Neural progenitor cell (in vitro differentiated cells): Measurements from ENCODE around the gene ZNF423. TPM values are rescaled to one million over a fixed set of nuclear protein-coding genes. Genes with fewer than 3 reads are reported as not detected.

ENCODE experiments used
- DNase-seq: peaks from one replicate; pipeline ENCODE4 v3.0.0-alpha.2; 2016; ENCODE audit warnings: low spot score
- H2AFZ ChIP-seq: fragments of 200-600 bp; sonication (generic); replicated peaks from 2 replicates; pipeline ENCODE4 v1.6.1; 2016; ENCODE audit warnings: antibody characterized with exemption
- H3F3A ChIP-seq: fragments of 200-600 bp; sonication (generic); 2 replicates; pipeline ENCODE4 v1.6.1; 2016; ENCODE audit warnings: antibody characterized with exemption, low read depth
- H3K27ac ChIP-seq: fragments of 200-600 bp; sonication (generic); 2 replicates; pipeline ENCODE4 v1.5.1; 2016; ENCODE audit warnings: mild to moderate bottlenecking
- H3K27me3 ChIP-seq: fragments of 200-600 bp; sonication (generic); 2 replicates; pipeline ENCODE4 v1.6.1; 2016; ENCODE audit warnings: mild to moderate bottlenecking, moderate library complexity
- H3K36me3 ChIP-seq: fragments of 200-600 bp; sonication (generic); 2 replicates; pipeline ENCODE4 v1.5.1; 2016
- H3K4me1 ChIP-seq: fragments of 200-600 bp; sonication (generic); 2 replicates; pipeline ENCODE4 v1.6.1; 2016; ENCODE audit warnings: mixed run types
- H3K4me2 ChIP-seq: fragments of 200-600 bp; sonication (generic); 2 replicates; pipeline ENCODE4 v1.6.1; 2016
- H3K4me3 ChIP-seq: fragments of 200-600 bp; sonication (generic); 2 replicates; pipeline ENCODE4 v1.5.1; 2016
- H3K79me2 ChIP-seq: fragments of 200-600 bp; sonication (generic); 2 replicates; pipeline ENCODE4 v1.6.1; 2016; ENCODE audit warnings: low read depth
- H3K9ac ChIP-seq: fragments of 200-600 bp; sonication (generic); 2 replicates; pipeline ENCODE4 v1.6.1; 2016
- H3K9me3 ChIP-seq: fragments of 200-600 bp; sonication (generic); 2 replicates; pipeline ENCODE4 v1.5.1; 2016; ENCODE audit warnings: low read depth
- H4K20me1 ChIP-seq: fragments of 200-600 bp; sonication (generic); 2 replicates; pipeline ENCODE4 v1.6.1; 2016; ENCODE audit warnings: low read depth
- H3K27ac Mint-ChIP-seq: 3 replicates; pipeline ENCODE4 v1.8.0; 2021; ENCODE audit warnings: mixed read lengths
- H3K27me3 Mint-ChIP-seq: 2 replicates; pipeline ENCODE4 v1.8.0; 2022; ENCODE audit warnings: low read depth, mild to moderate bottlenecking, inconsistent platforms, moderate library complexity, mixed read lengths; ENCODE audit not compliant: insufficient read depth
- H3K36me3 Mint-ChIP-seq: 3 replicates; pipeline ENCODE4 v1.8.0; 2021; ENCODE audit warnings: mixed read lengths
- H3K4me1 Mint-ChIP-seq: 3 replicates; pipeline ENCODE4 v1.8.0; 2021; ENCODE audit warnings: mixed read lengths
- H3K4me3 Mint-ChIP-seq: 3 replicates; pipeline ENCODE4 v1.8.0; 2021; ENCODE audit warnings: mild to moderate bottlenecking, moderate library complexity, mixed read lengths
- H3K9me3 Mint-ChIP-seq: 3 replicates; pipeline ENCODE4 v1.8.0; 2020; ENCODE audit warnings: mixed read lengths
- CTCF ChIP-seq: fragments of 200-600 bp; sonication (generic); IDR thresholded peaks from 2 replicates; pipeline ENCODE4 v1.5.1; 2017; ENCODE audit warnings: antibody characterized with exemption, mild to moderate bottlenecking
- EZH2 ChIP-seq: fragments of 200-600 bp; sonication (generic); IDR thresholded peaks from 2 replicates; pipeline ENCODE4 v1.6.1; 2017; ENCODE audit warnings: antibody characterized with exemption, mild to moderate bottlenecking, moderate library complexity
- EZH2phosphoT487 ChIP-seq: fragments of 200-600 bp; sonication (generic); IDR thresholded peaks from 2 replicates; pipeline ENCODE4 v1.6.1; 2017; ENCODE audit warnings: antibody characterized with exemption
- total RNA-seq: library from RNA; depleted of rRNA; stranded (reverse); fragments of >200 nt; gene quantifications from 2 replicates; pipeline ENCODE4 v1.2.3, GENCODE V29; 2015; ENCODE audit warnings: low replicate concordance

The ZNF423 gene
- total RNA-seq, 1 donor from 2014 or later, result 21.9 TPM

GRCh38 chr16:49782405-49782804 is 73.5 kb downstream of the ZNF423 start:
- H2AFZ ChIP-seq, result no peak overlapping the region
- no peaks in the 10 kb centered on the region for H3K9me3 ChIP-seq
- H3K9ac ChIP-seq, result no peak overlapping the region
- no peaks in the 10 kb centered on the region for H3K4me1 ChIP-seq
- TF ChIP-seq EZH2 (no peak), EZH2phosphoT487 (no peak), CTCF (no peak)
- no peak overlapping the region for H3K27ac ChIP-seq
- peaks cover 31% of the 10 kb centered on the region for H3K4me1 Mint-ChIP-seq
- H3K36me3 Mint-ChIP-seq, result peaks cover 24% of the 10 kb centered on the region
- peaks cover 4% of the 10 kb centered on the region for H3K27me3 Mint-ChIP-seq
- no peak overlapping the region for H3K27ac Mint-ChIP-seq
- no peaks in the 10 kb centered on the region for H3K9me3 Mint-ChIP-seq
- no peak for DNase-seq
- peaks cover 44% of the 10 kb centered on the region for H3K79me2 ChIP-seq
- no peak overlapping the region for H3K4me3 ChIP-seq
- H3K4me2 ChIP-seq, result no peak overlapping the region
- H4K20me1 ChIP-seq, result peaks cover 22% of the 10 kb centered on the region
- no peaks in the 10 kb centered on the region for H3K36me3 ChIP-seq
- no peaks in the 10 kb centered on the region for H3K27me3 ChIP-seq
- peaks cover 11% of the 10 kb centered on the region for H3F3A ChIP-seq
- H3K4me3 Mint-ChIP-seq, result no peak overlapping the region

- Histone ChIP-seq H3K27me3 (no peaks in the 10 kb centered on the region), H2AFZ (no peak overlapping the region), H3F3A (peaks cover 21% of the 10 kb centered on the region), H3K36me3 (no peaks in the 10 kb centered on the region), H3K4me2 (no peak overlapping the region), H3K27ac (no peak overlapping the region), H3K9ac (no peak overlapping the region), H3K4me1 (peaks cover 5% of the 10 kb centered on the region), H3K9me3 (no peaks in the 10 kb centered on the region), H3K4me3 (no peak overlapping the region), H3K79me2 (peaks cover 53% of the 10 kb centered on the region), H4K20me1 (peaks cover 29% of the 10 kb centered on the region)
- peaks cover 41% of the 10 kb centered on the region for H3K4me1 Mint-ChIP-seq
- peaks cover 23% of the 10 kb centered on the region for H3K36me3 Mint-ChIP-seq
- TF ChIP-seq EZH2phosphoT487 (no peak), CTCF (no peak), EZH2 (no peak)
- H3K4me3 Mint-ChIP-seq, result no peak overlapping the region
- H3K9me3 Mint-ChIP-seq, result no peaks in the 10 kb centered on the region
- no peak for DNase-seq
- H3K27me3 Mint-ChIP-seq, result no peaks in the 10 kb centered on the region
- H3K27ac Mint-ChIP-seq, result peak overlapping the region; percentile 25
These were observed 74.5 kb downstream of the ZNF423 start for GRCh38 chr16:49781401-49781800.

GRCh38 chr16:49780433-49780832 is 75.5 kb downstream of the ZNF423 start:
- Histone ChIP-seq H2AFZ (no peak overlapping the region), H3F3A (peaks cover 31% of the 10 kb centered on the region), H3K79me2 (peaks cover 58% of the 10 kb centered on the region), H3K4me1 (peaks cover 14% of the 10 kb centered on the region), H4K20me1 (peaks cover 38% of the 10 kb centered on the region), H3K9me3 (no peaks in the 10 kb centered on the region), H3K4me3 (no peak overlapping the region), H3K9ac (no peak overlapping the region), H3K4me2 (no peak overlapping the region), H3K27me3 (no peaks in the 10 kb centered on the region), H3K27ac (no peak overlapping the region), H3K36me3 (no peaks in the 10 kb centered on the region)
- Mint-ChIP-seq H3K36me3 (peaks cover 23% of the 10 kb centered on the region), H3K4me1 (peaks cover 48% of the 10 kb centered on the region), H3K4me3 (no peak overlapping the region), H3K27me3 (no peaks in the 10 kb centered on the region), H3K27ac (peak overlapping the region; percentile 16), H3K9me3 (no peaks in the 10 kb centered on the region)
- DNase-seq, result no peak
- TF ChIP-seq EZH2 (no peak), EZH2phosphoT487 (no peak), CTCF (no peak)
